HepG2 (cell line): ENCODE measurements around the gene NAXD. TPM values are rescaled to one million over a fixed set of nuclear protein-coding genes. Genes with fewer than 3 reads are reported as not detected.
A peak's percentile ranks its signal among the peaks of the same experiment; 100 is the strongest.

Experiments used
- ATAC-seq: fragments of 200-7000 bp; cut with Tn5 transposase; 3 replicates; pipeline ENCODE4 v1.9.1; 2020; ENCODE audit warnings: mild to moderate bottlenecking, moderate library complexity
- BruUV-seq: library from RNA; stranded (reverse); fragments of 400-500 nt; replicated peaks from 2 replicates; lab custom pipeline; 2021; lab: Mats Ljungman, UMichigan
- CTCF ChIA-PET: fragments of 300-600 bp; formaldehyde crosslinking; extraction: SDS; loops from one replicate; lab custom pipeline; 2021; ENCODE audit warnings: low total read pairs, inconsistent platforms, low intra/inter-chr PET ratio; lab: Yijun Ruan, JAX
- POLR2A ChIA-PET: fragments of 350-600 bp; sonication (Branson Sonifier 250); formaldehyde crosslinking; loops from one replicate; lab custom pipeline; 2020; ENCODE audit warnings: antibody characterized with exemption, inconsistent platforms; lab: Yijun Ruan, JAX
- DNase-seq: peaks from one replicate; pipeline ENCODE4 v3.0.0-alpha.2; 2015; ENCODE audit warnings: low spot score
- FAIRE-seq: peaks from 3 replicates; lab custom pipeline; 2011; peaks lifted over from hg19 to GRCh38; lab: Jason Lieb, UNC
- H2AFZ ChIP-seq: one replicate; pipeline ENCODE4 v1.6.1; 2011; ENCODE audit warnings: low read length, inconsistent platforms
- H3K27ac ChIP-seq: fragments of 300-600 bp; 3 replicates; pipeline ENCODE4 v1.8.0; 2011; ENCODE audit warnings: mixed run types, mild to moderate bottlenecking, mixed read lengths, low read length, inconsistent platforms; ENCODE audit not compliant: insufficient read depth; ENCODE audit errors: extremely low read length
- H3K27me3 ChIP-seq, 2 experiments: fragments of 200-600 bp in 1 of 2; 2 replicates in 1 of 2; 3 replicates in 1 of 2; pipeline versions ENCODE4 v1.6.0 to v1.8.0; 2011; ENCODE audit warnings: low read length in 2 of 2, mild to moderate bottlenecking in 2 of 2, moderate library complexity in 2 of 2, inconsistent platforms in 1 of 2; ENCODE audit not compliant: insufficient read depth in 2 of 2, control insufficient read depth in 1 of 2
- H3K36me3 ChIP-seq, 2 experiments: fragments of 200-600 bp in 1 of 2; replicated peaks in 1 of 2; 2 replicates in 1 of 2; 3 replicates in 1 of 2; pipeline versions ENCODE4 v1.5.1 to v1.8.0; 2011; ENCODE audit warnings: low read length in 2 of 2, inconsistent platforms in 1 of 2; ENCODE audit not compliant: insufficient read depth in 2 of 2, control insufficient read depth in 1 of 2
- H3K4me1 ChIP-seq: 2 replicates; pipeline ENCODE4 v1.5.1; 2012; ENCODE audit warnings: low read length, inconsistent platforms; ENCODE audit not compliant: insufficient read depth
- H3K4me2 ChIP-seq: 2 replicates; pipeline ENCODE4 v1.6.0; 2011; ENCODE audit warnings: low read depth, low read length, inconsistent platforms
- H3K4me3 ChIP-seq, 3 experiments: fragments of 200-600 bp in 1 of 3; sonication (generic), shearing (Covaris generic) in 1 of 3; replicated peaks in 1 of 3; 2 replicates each; pipeline ENCODE4 v1.5.1; 2011 to 2016; ENCODE audit warnings: low read length in 3 of 3, inconsistent platforms in 2 of 3, low read depth in 2 of 3, mild to moderate bottlenecking in 2 of 3, control low read depth in 1 of 3, mixed read lengths in 1 of 3; ENCODE audit not compliant: insufficient read depth in 1 of 3
- H3K79me2 ChIP-seq: one replicate; pipeline ENCODE4 v1.6.1; 2011; ENCODE audit warnings: low read length, inconsistent platforms; ENCODE audit not compliant: insufficient read depth
- H3K9ac ChIP-seq: 2 replicates; pipeline ENCODE4 v1.6.0; 2011; ENCODE audit warnings: mild to moderate bottlenecking, low read depth, low read length, inconsistent platforms; ENCODE audit not compliant: insufficient read depth
- H3K9me3 ChIP-seq: 2 replicates; pipeline ENCODE4 v1.5.1; 2012; ENCODE audit warnings: mild to moderate bottlenecking, low read length
- H4K20me1 ChIP-seq: 2 replicates; pipeline ENCODE4 v1.6.0; 2011; ENCODE audit warnings: inconsistent platforms, mild to moderate bottlenecking, low read length, moderate library complexity; ENCODE audit not compliant: insufficient read depth
- AGO2 ChIP-seq: fragments of 200-400 bp; formaldehyde crosslinking; optimal IDR thresholded peaks from 2 replicates; pipeline ENCODE3; 2017; ENCODE audit warnings: mild to moderate bottlenecking, low read depth, low read length, moderate library complexity
- CEBPG ChIP-seq: IDR thresholded peaks from 2 replicates; pipeline ENCODE4 v1.6.1; 2016
- EEA1 ChIP-seq: sonication (generic); formaldehyde crosslinking; IDR thresholded peaks from 2 replicates; pipeline ENCODE4 v1.5.1; 2020; ENCODE audit warnings: mild to moderate bottlenecking, missing genetic modification reagents, borderline replicate concordance
- FOSL2 ChIP-seq: sonication (generic); formaldehyde crosslinking; IDR thresholded peaks from 2 replicates; pipeline ENCODE4 v1.4.0; 2020; ENCODE audit warnings: missing genetic modification reagents
- HNRNPH1 ChIP-seq: fragments of 200-400 bp; formaldehyde crosslinking; optimal IDR thresholded peaks from 2 replicates; pipeline ENCODE3; 2017; ENCODE audit warnings: mild to moderate bottlenecking, low read depth, low read length
- NR2C2 ChIP-seq: sonication (generic); formaldehyde crosslinking; IDR thresholded peaks from 2 replicates; pipeline ENCODE4 v1.4.0; 2020; ENCODE audit warnings: missing genetic modification reagents, mild to moderate bottlenecking, moderate library complexity, borderline replicate concordance
- PHF5A ChIP-seq: IDR thresholded peaks from one replicate; pipeline ENCODE4 v1.6.1; 2018; ENCODE audit warnings: low read depth, missing genetic modification reagents; ENCODE audit not compliant: unreplicated experiment
- SYNCRIP ChIP-seq: fragments of 200-400 bp; formaldehyde crosslinking; IDR thresholded peaks from 2 replicates; pipeline ENCODE4 v1.6.1; 2018; ENCODE audit warnings: mild to moderate bottlenecking, low read depth, low read length; ENCODE audit not compliant: insufficient read depth
- ZFP36L1 ChIP-seq: sonication (generic); formaldehyde crosslinking; IDR thresholded peaks from 2 replicates; pipeline ENCODE4 v1.8.0; 2022; ENCODE audit warnings: mild to moderate bottlenecking, missing genetic modification reagents, moderate library complexity
- ZFP36L2 ChIP-seq: sonication (generic); formaldehyde crosslinking; IDR thresholded peaks from 2 replicates; pipeline ENCODE4 v1.4.0; 2020; ENCODE audit warnings: missing genetic modification reagents
- ZNF383 ChIP-seq: sonication (generic); formaldehyde crosslinking; IDR thresholded peaks from 2 replicates; pipeline ENCODE4 v1.4.0; 2020; ENCODE audit warnings: missing genetic modification reagents, mild to moderate bottlenecking, borderline replicate concordance
- ZNF430 ChIP-seq: sonication (generic); formaldehyde crosslinking; IDR thresholded peaks from 2 replicates; pipeline ENCODE4 v1.9.0; 2021; ENCODE audit warnings: mild to moderate bottlenecking, missing genetic modification reagents
- ZNF607 ChIP-seq: sonication (generic); formaldehyde crosslinking; IDR thresholded peaks from 2 replicates; pipeline ENCODE4 v1.5.1; 2020; ENCODE audit warnings: missing genetic modification reagents, mild to moderate bottlenecking, borderline replicate concordance
- ZNF615 ChIP-seq: sonication (generic); formaldehyde crosslinking; IDR thresholded peaks from 2 replicates; pipeline ENCODE4 v1.5.0; 2020; ENCODE audit warnings: mild to moderate bottlenecking, missing genetic modification reagents, borderline replicate concordance
- ZNF619 ChIP-seq: sonication (generic); formaldehyde crosslinking; IDR thresholded peaks from 2 replicates; pipeline ENCODE4 v1.4.0; 2020; ENCODE audit warnings: mild to moderate bottlenecking, missing genetic modification reagents
- ZNF841 ChIP-seq: sonication (generic); formaldehyde crosslinking; IDR thresholded peaks from 2 replicates; pipeline ENCODE4 v1.8.1; 2023; ENCODE audit warnings: missing genetic modification reagents, borderline replicate concordance
- WGBS: methylation state at CpG from one replicate; pipeline ENCODE4 v1.1.6; 2017; ENCODE audit warnings: low lambda C conversion rate; 5-methylcytosine and 5-hydroxymethylcytosine counted together
- in situ Hi-C: cut with HindIII; loops from 2 replicates; pipeline ENCODE4 v1.10.0; 2017; ENCODE audit warnings: low pct_unique_long_range_greater_than_20kb; ENCODE audit not compliant: extremely low pct_ligation_motif_present
- intact Hi-C: fragments of 100-400 bp; cut with micrococcal nuclease; formaldehyde crosslinking; loops from one replicate; pipeline ENCODE4 v1.10.0; 2022; ENCODE audit not compliant: unreplicated experiment
- polyA plus RNA-seq, 8 experiments: library from polyadenylated mRNA; depleted of rRNA in 3 of 8; stranded (reverse) in 7 of 8; unstranded in 1 of 8; fragments of >200 nt; fragmentation: Illumina TruSeq in 4 of 8; extraction: Trizol in 4 of 8; gene quantifications; 2 replicates each; pipeline versions ENCODE4 v1.2.1 to v1.2.3, GENCODE V29; 2011 to 2016; ENCODE audit warnings: low read depth in 4 of 8, missing spikeins in 1 of 8, mixed read lengths in 1 of 8; ENCODE audit not compliant: insufficient read depth in 1 of 8
- total RNA-seq, 5 experiments: library from RNA; depleted of rRNA; stranded (reverse); fragments of >200 nt; fragmentation: Illumina TruSeq; extraction: Trizol; gene quantifications; 2 replicates each; pipeline ENCODE4 v1.2.3, GENCODE V29; 2016; ENCODE audit warnings: low read depth in 1 of 5
- TF ChIP-seq, protein P1 (sequence below): sonication (generic); formaldehyde crosslinking; IDR thresholded peaks from 2 replicates; pipeline ENCODE4 v1.8.1; 2023; ENCODE audit warnings: mild to moderate bottlenecking, missing genetic modification reagents, borderline replicate concordance

The NAXD gene
- total and polyA plus RNA-seq, 2 of the 13 experiments (the other 11 are each of a cell fraction or from before 2014, with no cell fraction given), result 19.0 to 23.2 TPM

DNA sequence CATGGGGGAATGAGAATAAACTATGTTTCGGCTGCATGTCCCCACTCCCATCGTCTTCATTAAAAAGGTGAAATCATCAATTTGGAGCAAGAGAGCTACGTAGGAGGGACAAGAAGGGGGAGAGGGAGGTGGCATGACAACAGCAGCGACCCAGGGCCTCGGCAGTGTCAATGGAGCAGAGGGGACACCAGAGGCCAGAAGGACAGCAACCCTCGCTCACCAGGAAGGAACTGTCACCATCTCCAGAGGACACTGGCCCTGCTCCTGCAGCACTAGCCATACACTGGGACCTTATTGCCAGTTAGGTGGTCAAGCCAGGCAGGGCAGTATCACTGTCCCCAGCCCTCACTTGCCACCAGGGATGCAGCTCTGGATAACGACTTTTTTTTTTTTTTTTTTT, 34.2 kb downstream of the NAXD start:
- intact Hi-C loops, result no loop called here

DNA sequence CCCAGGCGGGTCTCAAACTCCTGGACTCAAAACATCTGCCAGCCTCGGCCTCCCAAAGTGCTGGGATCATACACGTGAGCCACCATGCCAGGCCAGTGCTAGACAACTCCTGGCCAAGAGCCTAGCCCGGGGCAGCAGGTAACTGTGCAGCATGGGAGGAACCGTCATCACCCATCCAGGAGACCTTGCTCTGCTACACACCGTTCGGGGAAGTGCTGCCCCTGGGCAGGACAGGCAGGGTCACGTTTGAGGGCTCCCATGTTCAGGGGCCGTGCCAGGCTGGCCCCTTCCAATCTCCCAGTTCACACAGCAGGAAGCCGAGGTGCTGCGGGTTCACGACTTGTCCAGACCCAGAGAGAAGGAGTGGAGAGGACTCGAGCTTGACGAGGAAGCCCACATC, 35.1 kb downstream of the NAXD start:
- in situ Hi-C loops, result no loop called here
- Histone ChIP-seq H2AFZ (no peak overlapping the region), H3K9me3 (no peaks in the 10 kb centered on the region), H3K9ac (no peak overlapping the region), H3K27me3 (no peaks in the 10 kb centered on the region), H3K36me3 (peaks cover 6 to 24% of the 10 kb centered on the region in 2 experiments), H3K79me2 (no peaks in the 10 kb centered on the region), H3K4me3 (no peak overlapping the region), H3K27ac (no peak overlapping the region), H4K20me1 (no peaks in the 10 kb centered on the region), H3K4me1 (no peaks in the 10 kb centered on the region), H3K4me2 (no peak overlapping the region)
- ATAC-seq (no peak), FAIRE-seq (no peak), DNase-seq (no peak)
- no TSS peak for BruUV-seq
- 94% methylated on average over 6 of the region's 14 CpGs for WGBS
- POLR2A ChIA-PET, result no interaction called here
- intact Hi-C loops, result no loop called here
- CTCF ChIA-PET, result no interaction called here
- TF ChIP-seq PHF5A (CRISPR knock-in tag) (no peak), FOSL2 (no peak), AGO2 (peak; percentile 23), NR2C2 (CRISPR knock-in tag) (no peak), SYNCRIP (no peak), CEBPG (no peak)

More for the DNA sequence above, 34.2 kb downstream of the NAXD start:
- Histone ChIP-seq H2AFZ (no peak overlapping the region), H3K9ac (no peak overlapping the region), H4K20me1 (no peaks in the 10 kb centered on the region), H3K79me2 (no peaks in the 10 kb centered on the region), H3K27me3 (no peaks in the 10 kb centered on the region), H3K27ac (no peak overlapping the region), H3K4me3 (no peak overlapping the region), H3K4me2 (no peak overlapping the region), H3K36me3 (peaks cover 6 to 22% of the 10 kb centered on the region in 2 experiments), H3K9me3 (no peaks in the 10 kb centered on the region), H3K4me1 (no peaks in the 10 kb centered on the region)
- no TSS peak for BruUV-seq
- FAIRE-seq (no peak), DNase-seq (no peak), ATAC-seq (no peak)
- in situ Hi-C loops, result no loop called here
- TF ChIP-seq ZNF619 (CRISPR knock-in tag) (no peak), ZNF615 (CRISPR knock-in tag) (no peak), ZNF430 (CRISPR knock-in tag) (no peak), ZNF607 (CRISPR knock-in tag) (no peak), EEA1 (CRISPR knock-in tag) (no peak), ZNF841 (CRISPR knock-in tag) (no peak), ZFP36L2 (no peak), HNRNPH1 (no peak), ZFP36L1 (CRISPR knock-in tag) (no peak), ZNF383 (no peak)
- TF ChIP-seq, protein P1, sequence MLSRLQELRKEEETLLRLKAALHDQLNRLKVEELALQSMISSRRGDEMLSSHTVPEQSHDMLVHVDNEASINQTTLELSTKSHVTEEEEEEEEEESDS (CRISPR knock-in tag), result no peak
- ChIA-PET POLR2A (no interaction called here), CTCF (no interaction called here)
- WGBS, result 95% methylated on average over 7 of the region's 7 CpGs
